Measurements from ENCODE around the gene KRI1.

Gene KRI1

GRCh38 chr19:10603084-10603872, 37.5 kb upstream of the KRI1 start:
- TF ChIP-seq, protein P1, sequence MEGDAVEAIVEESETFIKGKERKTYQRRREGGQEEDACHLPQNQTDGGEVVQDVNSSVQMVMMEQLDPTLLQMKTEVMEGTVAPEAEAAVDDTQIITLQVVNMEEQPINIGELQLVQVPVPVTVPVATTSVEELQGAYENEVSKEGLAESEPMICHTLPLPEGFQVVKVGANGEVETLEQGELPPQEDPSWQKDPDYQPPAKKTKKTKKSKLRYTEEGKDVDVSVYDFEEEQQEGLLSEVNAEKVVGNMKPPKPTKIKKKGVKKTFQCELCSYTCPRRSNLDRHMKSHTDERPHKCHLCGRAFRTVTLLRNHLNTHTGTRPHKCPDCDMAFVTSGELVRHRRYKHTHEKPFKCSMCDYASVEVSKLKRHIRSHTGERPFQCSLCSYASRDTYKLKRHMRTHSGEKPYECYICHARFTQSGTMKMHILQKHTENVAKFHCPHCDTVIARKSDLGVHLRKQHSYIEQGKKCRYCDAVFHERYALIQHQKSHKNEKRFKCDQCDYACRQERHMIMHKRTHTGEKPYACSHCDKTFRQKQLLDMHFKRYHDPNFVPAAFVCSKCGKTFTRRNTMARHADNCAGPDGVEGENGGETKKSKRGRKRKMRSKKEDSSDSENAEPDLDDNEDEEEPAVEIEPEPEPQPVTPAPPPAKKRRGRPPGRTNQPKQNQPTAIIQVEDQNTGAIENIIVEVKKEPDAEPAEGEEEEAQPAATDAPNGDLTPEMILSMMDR (IDR thresholded peaks at IDR 0.05; ENCODE audit: borderline replicate concordance, control extremely low read depth, extremely low read depth, insufficient read depth, missing control alignments) = no peak
- in situ Hi-C loops (cut with MboI; ENCODE audit: low sequenced_read_pairs, unreplicated experiment) = no loop called here
- DNase-seq (ENCODE audit: low spot score) = peak; percentile 70

DNA sequence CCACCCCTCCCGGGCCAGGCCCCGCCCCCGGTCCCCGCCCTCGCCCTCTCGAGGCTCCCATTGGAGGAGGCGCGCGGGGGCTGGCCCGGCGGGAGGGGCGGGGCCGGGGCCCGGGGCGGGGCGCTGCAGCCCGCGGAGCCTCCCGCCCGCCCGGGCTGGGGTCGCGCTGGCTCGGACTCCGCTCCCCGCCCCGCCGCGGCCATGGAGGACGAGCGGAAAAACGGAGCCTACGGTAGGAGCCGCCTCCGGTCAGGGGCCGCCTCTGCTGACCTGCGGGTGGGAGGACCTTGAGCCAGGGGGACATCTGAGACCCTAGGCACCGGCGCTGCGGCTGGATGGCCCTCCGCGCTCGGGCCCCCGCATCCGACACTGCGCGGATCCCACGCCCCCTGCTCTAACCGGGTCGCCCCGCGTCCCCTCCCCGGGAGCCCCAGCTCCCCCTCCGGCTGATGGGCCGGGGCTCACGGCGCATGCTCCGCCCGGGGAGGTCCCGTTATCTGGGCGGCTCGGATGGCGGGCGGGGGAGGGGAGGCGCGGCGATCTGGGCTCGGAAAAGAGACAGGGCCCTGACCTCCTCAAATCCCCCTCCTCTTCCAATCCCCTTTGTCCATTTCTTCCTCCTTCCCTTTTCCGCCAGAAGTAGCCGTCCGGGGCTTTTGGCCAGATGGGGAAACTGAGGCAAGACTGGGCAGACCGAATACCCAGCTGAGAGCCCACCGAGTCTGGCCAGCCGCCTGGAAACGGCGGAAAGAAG, 36.7 kb upstream of the KRI1 start:
- in situ Hi-C loops (cut with MboI; ENCODE audit: low sequenced_read_pairs, unreplicated experiment) = no loop called here
- TF ChIP-seq, protein P1 (IDR thresholded peaks at IDR 0.05; ENCODE audit: borderline replicate concordance, control extremely low read depth, extremely low read depth, insufficient read depth, missing control alignments) = no peak
- peak; percentile 98 for DNase-seq (ENCODE audit: low spot score)

DNA sequence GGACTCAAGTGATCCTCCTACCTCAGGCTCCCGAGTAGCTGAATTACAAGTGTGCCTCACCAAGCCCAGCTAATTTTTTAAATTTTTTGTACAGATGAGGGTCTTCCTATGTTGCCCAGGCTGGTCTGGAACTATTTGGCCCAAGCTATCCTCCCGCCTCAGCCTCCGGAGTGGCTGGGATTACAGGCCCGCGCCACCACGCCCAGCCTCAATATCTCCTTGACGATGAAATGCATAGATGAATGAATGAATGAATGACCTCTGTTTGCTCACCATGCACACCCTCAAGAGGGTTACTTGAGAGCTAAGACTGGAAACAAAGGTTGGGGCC, 36.2 kb upstream of the KRI1 start:
- no peak for DNase-seq (ENCODE audit: low spot score)
- in situ Hi-C loops (cut with MboI; ENCODE audit: low sequenced_read_pairs, unreplicated experiment) = no loop called here
- TF ChIP-seq, protein P1 (IDR thresholded peaks at IDR 0.05; ENCODE audit: borderline replicate concordance, control extremely low read depth, extremely low read depth, insufficient read depth, missing control alignments) = no peak

DNA sequence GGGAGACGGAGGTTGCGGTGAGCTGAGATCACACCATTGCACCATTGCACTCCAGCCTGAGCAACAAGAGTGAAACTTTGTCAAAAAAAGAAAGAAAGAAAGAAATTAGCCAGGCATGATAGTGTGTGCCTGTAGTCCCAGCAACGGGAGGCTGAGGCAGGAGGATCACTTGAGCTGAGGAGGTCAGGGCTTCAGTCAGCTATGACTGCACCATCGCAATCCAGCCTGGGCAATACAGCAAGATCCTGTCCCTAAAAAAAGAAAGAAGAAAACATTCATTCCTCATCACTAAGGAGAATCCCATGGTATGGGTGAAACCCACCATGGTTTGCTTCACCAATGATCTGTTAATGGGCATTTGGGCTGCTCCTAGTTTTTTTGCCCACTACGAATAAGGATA, 34.3 kb upstream of the KRI1 start:
- in situ Hi-C loops (cut with MboI; ENCODE audit: low sequenced_read_pairs, unreplicated experiment) = no loop called here

GRCh38 chr19:10593820-10594637, 28.2 kb upstream of the KRI1 start:
- in situ Hi-C loops (cut with MboI; ENCODE audit: low sequenced_read_pairs, unreplicated experiment) = no loop called here
- TF ChIP-seq, protein P1 (IDR thresholded peaks at IDR 0.05; ENCODE audit: borderline replicate concordance, control extremely low read depth, extremely low read depth, insufficient read depth, missing control alignments) = no peak
- DNase-seq (ENCODE audit: low spot score) = peak; percentile 53

More for the DNA sequence above, 34.3 kb upstream of the KRI1 start:
- TF ChIP-seq, protein P1 (IDR thresholded peaks at IDR 0.05; ENCODE audit: borderline replicate concordance, control extremely low read depth, extremely low read depth, insufficient read depth, missing control alignments) = no peak
- DNase-seq (ENCODE audit: low spot score) = no peak

GRCh38 chr19:10593148-10593547, 27.3 kb upstream of the KRI1 start:
- TF ChIP-seq, protein P1 (IDR thresholded peaks at IDR 0.05; ENCODE audit: borderline replicate concordance, control extremely low read depth, extremely low read depth, insufficient read depth, missing control alignments) = no peak
- in situ Hi-C loops (cut with MboI; ENCODE audit: low sequenced_read_pairs, unreplicated experiment) = no loop called here
- DNase-seq (ENCODE audit: low spot score) = no peak
